ENCODE data around the gene NKD2.

NKD2 gene

DNA sequence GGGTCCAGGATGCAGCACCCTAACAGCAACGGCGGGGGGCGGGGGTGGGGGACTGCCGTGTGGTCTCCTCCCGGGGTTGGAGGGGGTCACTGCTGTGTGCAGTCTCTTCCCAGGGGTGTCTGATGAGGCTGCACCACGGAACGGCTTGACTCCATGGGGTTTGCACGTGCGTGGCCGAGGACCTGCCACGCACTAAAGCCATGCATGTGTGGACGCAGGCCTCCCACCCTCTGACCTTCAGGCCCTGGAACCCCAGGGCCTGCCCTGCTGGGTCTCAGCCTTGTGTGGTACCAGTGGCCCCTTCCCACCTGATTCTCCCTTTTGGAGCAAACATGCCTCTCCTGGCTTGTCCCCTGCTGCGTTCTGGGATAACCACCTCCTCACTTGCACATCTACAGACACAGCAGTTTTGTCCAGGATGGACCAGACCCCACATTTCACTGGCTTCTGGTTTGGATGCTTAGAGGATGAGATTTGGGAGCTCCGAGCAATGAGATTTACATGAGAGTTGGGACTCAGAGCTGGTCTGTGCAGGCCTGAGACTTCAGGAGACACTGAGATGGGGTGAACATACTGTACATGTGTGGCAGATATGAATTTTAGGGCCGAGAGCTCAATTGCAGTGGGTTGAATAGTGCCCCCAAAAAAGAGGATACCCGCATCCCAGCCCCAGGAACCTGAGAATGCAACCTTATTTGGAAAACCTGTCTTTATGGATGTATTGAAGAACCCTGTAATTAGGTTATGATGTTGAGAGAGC lies 57.5 kb downstream of the NKD2 start:
- Histone ChIP-seq H3K4me1 (ENCODE audit: control insufficient read depth, low read length) (no peaks in the 10 kb centered on the region), H4K20me1 (ENCODE audit: control insufficient read depth, insufficient read depth, low read depth, low read length) (no peaks in the 10 kb centered on the region), H3K27me3 (ENCODE audit: control insufficient read depth, low read length) (no peaks in the 10 kb centered on the region), H3F3A (ENCODE audit: control insufficient read depth, insufficient read depth) (no peaks in the 10 kb centered on the region), H3K9me2 (replicated peaks; ENCODE audit: control insufficient read depth, low read length) (no peaks in the 10 kb centered on the region), H3K27ac (ENCODE audit: low read depth, low read length) (no peak overlapping the region), H3K4me2 (ENCODE audit: low read length) (no peak overlapping the region), H3K36me3 (ENCODE audit: control insufficient read depth, low read length) (no peaks in the 10 kb centered on the region), H3K79me2 (ENCODE audit: control insufficient read depth, low read length) (no peaks in the 10 kb centered on the region), H3K9me3 (ENCODE audit: control insufficient read depth, insufficient read depth, low read length) (no peaks in the 10 kb centered on the region), H3K4me3 (ENCODE audit: low read length) (no peak overlapping the region)
- TF ChIP-seq, protein P1, sequence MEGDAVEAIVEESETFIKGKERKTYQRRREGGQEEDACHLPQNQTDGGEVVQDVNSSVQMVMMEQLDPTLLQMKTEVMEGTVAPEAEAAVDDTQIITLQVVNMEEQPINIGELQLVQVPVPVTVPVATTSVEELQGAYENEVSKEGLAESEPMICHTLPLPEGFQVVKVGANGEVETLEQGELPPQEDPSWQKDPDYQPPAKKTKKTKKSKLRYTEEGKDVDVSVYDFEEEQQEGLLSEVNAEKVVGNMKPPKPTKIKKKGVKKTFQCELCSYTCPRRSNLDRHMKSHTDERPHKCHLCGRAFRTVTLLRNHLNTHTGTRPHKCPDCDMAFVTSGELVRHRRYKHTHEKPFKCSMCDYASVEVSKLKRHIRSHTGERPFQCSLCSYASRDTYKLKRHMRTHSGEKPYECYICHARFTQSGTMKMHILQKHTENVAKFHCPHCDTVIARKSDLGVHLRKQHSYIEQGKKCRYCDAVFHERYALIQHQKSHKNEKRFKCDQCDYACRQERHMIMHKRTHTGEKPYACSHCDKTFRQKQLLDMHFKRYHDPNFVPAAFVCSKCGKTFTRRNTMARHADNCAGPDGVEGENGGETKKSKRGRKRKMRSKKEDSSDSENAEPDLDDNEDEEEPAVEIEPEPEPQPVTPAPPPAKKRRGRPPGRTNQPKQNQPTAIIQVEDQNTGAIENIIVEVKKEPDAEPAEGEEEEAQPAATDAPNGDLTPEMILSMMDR (IDR thresholded peaks at IDR 0.05; ENCODE audit: low read depth, low read length, poor library complexity, severe bottlenecking) = no peak
- no peak for TF ChIP-seq EZH2phosphoT487 (IDR thresholded peaks at IDR 0.05; ENCODE audit: borderline replicate concordance, low read length)

DNA sequence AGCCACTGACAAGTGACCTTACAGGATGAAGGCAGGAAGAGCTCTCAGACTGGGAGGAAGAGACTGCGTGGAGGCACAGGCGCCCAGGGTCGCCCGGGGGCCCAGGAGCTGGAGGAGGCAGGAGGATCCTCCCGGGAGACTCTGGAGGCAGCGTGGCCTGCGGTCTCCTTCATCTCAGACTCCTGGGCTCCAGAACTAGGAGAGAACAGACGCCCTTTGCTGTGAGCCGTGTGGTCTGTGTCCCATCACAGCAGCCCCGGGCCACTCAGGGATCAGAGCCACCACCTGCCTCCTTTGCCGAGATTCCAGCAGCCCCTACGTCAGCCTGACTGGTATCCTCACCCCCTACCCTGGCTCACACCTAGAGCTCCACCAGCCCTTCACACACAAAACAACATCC lies 58.1 kb downstream of the NKD2 start:
- Histone ChIP-seq H3K27me3 (ENCODE audit: control insufficient read depth, low read length) (no peaks in the 10 kb centered on the region), H3K36me3 (ENCODE audit: control insufficient read depth, low read length) (no peaks in the 10 kb centered on the region), H3K4me1 (ENCODE audit: control insufficient read depth, low read length) (no peaks in the 10 kb centered on the region), H3K4me3 (ENCODE audit: low read length) (no peak overlapping the region), H3F3A (ENCODE audit: control insufficient read depth, insufficient read depth) (no peaks in the 10 kb centered on the region), H3K27ac (ENCODE audit: low read depth, low read length) (no peak overlapping the region), H3K9me3 (ENCODE audit: control insufficient read depth, insufficient read depth, low read length) (no peaks in the 10 kb centered on the region), H4K20me1 (ENCODE audit: control insufficient read depth, insufficient read depth, low read depth, low read length) (no peaks in the 10 kb centered on the region), H3K79me2 (ENCODE audit: control insufficient read depth, low read length) (no peaks in the 10 kb centered on the region), H3K9me2 (replicated peaks; ENCODE audit: control insufficient read depth, low read length) (no peaks in the 10 kb centered on the region), H3K4me2 (ENCODE audit: low read length) (no peak overlapping the region)
- no peak for TF ChIP-seq EZH2phosphoT487 (IDR thresholded peaks at IDR 0.05; ENCODE audit: borderline replicate concordance, low read length)
- TF ChIP-seq, protein P1 (IDR thresholded peaks at IDR 0.05; ENCODE audit: low read depth, low read length, poor library complexity, severe bottlenecking) = no peak

DNA sequence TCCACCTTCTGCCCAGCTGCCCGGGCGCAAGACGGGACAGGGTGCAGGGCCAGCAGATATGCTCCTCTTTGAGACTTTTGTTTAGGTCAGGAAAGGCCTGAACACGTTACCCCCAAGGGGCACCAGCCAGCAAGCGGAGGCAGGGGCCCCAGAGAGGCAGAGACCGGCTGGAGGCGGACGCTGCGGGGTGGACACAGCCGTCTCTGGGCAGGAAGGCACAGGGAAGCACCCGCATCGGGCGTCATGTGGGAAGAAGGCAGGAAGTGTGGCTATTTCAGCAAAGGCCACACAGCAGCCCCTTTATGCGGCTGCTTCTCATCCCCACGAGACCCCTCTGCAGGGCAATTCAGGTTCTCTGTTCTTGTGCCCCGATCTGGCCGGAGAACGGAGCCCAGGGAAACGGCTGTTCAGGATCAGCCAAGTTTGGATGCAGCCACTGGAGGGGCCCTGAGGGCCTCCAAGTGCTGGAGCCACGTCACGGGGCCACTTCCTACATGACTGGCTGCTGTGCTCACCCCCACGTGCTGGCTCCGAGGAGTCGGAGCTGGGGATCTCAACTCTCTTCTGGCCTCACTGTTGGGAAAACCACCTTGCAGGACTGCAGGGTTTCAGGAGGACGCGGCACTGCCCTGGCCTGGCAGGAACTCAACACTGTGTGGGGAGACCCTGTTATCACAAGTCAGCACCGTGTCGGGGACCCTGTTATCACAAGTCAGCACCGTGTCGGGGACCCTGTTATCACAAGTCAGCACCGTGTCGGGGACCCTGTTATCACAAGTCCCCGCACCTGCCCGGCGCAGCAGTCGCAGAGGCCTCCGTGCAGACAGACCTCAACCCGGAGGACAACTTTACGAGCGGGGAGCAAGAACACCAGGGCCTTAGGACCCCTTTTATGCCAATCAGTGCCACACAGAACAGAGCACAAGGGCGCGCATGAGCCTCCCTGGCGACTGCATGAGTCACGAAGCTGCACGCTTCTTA lies 58.8 kb downstream of the NKD2 start:
- Histone ChIP-seq H3K27ac (ENCODE audit: low read depth, low read length) (no peak overlapping the region), H4K20me1 (ENCODE audit: control insufficient read depth, insufficient read depth, low read depth, low read length) (no peaks in the 10 kb centered on the region), H3K36me3 (ENCODE audit: control insufficient read depth, low read length) (no peaks in the 10 kb centered on the region), H3K4me1 (ENCODE audit: control insufficient read depth, low read length) (no peaks in the 10 kb centered on the region), H3K4me3 (ENCODE audit: low read length) (no peak overlapping the region), H3K9me2 (replicated peaks; ENCODE audit: control insufficient read depth, low read length) (no peaks in the 10 kb centered on the region), H3K27me3 (ENCODE audit: control insufficient read depth, low read length) (no peaks in the 10 kb centered on the region), H3K4me2 (ENCODE audit: low read length) (no peak overlapping the region), H3F3A (ENCODE audit: control insufficient read depth, insufficient read depth) (no peaks in the 10 kb centered on the region), H3K9me3 (ENCODE audit: control insufficient read depth, insufficient read depth, low read length) (no peaks in the 10 kb centered on the region), H3K79me2 (ENCODE audit: control insufficient read depth, low read length) (no peaks in the 10 kb centered on the region)
- TF ChIP-seq, protein P1 (IDR thresholded peaks at IDR 0.05; ENCODE audit: low read depth, low read length, poor library complexity, severe bottlenecking) = no peak
- TF ChIP-seq EZH2phosphoT487 (IDR thresholded peaks at IDR 0.05; ENCODE audit: borderline replicate concordance, low read length) = no peak

All from DOHH2 (cell line).